Measurements from ENCODE around the gene PCDH15.

DNA sequence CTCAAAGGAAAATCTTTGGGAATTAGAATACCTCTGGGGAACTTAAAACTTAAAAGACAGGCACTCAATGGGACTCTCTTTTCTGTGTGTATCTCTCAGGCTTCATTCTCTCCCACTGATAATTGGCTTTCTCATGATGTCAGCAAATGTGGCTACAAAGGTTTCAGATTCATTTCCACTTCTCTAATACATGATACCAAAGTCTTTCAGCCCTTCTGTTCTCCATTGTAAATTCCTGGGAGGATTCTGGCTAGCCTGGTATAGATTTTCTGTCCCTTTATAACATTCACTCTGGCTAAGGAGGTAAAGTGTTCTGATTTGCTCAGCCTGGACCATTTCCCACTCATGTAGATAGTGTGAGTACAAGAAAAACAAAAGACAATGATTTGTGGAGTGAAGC is 606.2 kb downstream of the PCDH15 start:
- no peak for TF ChIP-seq POLR2A (IDR thresholded peaks at IDR 0.05)
- TF ChIP-seq, protein P1, sequence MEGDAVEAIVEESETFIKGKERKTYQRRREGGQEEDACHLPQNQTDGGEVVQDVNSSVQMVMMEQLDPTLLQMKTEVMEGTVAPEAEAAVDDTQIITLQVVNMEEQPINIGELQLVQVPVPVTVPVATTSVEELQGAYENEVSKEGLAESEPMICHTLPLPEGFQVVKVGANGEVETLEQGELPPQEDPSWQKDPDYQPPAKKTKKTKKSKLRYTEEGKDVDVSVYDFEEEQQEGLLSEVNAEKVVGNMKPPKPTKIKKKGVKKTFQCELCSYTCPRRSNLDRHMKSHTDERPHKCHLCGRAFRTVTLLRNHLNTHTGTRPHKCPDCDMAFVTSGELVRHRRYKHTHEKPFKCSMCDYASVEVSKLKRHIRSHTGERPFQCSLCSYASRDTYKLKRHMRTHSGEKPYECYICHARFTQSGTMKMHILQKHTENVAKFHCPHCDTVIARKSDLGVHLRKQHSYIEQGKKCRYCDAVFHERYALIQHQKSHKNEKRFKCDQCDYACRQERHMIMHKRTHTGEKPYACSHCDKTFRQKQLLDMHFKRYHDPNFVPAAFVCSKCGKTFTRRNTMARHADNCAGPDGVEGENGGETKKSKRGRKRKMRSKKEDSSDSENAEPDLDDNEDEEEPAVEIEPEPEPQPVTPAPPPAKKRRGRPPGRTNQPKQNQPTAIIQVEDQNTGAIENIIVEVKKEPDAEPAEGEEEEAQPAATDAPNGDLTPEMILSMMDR (IDR thresholded peaks at IDR 0.05), result no peak
